GM21528 (cell line): ENCODE results near the gene SENP3.

Experiments used
- ATAC-seq: cut with Tn5 transposase; IDR thresholded peaks from one replicate; pipeline ENCODE4 v1.9.1; 2021; ENCODE audit warnings: mild to moderate bottlenecking, moderate library complexity; ENCODE audit not compliant: unreplicated experiment, low FRiP score

The SENP3 gene

DNA sequence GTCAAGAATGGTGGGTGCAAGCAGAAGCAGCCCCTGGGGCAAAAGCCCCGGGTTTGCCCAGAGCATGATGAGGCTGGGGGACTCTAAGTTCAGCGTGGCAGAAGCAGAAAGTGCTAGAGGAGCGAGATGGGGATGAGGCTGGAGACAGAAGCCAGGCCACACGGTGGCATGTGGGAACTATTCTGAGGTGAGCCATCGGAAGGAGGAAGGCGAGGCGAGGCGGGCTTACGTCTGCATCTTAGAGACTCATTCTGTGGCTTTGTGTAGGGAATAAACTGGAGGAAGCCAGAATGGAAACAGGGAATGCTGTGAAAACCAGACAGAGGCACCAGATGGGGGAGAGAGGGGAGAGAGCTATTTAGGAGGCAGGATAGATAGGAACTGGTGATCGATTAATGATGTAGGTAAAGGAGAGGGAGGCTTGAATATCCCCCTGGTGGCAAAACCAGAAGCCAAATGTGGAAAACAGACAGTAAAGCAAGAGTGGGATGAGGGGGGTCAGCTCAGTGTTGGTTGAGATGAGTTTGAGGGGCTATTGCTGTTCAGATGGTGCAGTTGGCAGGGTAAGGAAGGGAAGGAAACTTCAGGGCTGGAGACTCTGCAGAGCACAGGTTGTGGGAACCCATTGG, 6.3 kb upstream of the SENP3 start:
- ATAC-seq: no peak

DNA sequence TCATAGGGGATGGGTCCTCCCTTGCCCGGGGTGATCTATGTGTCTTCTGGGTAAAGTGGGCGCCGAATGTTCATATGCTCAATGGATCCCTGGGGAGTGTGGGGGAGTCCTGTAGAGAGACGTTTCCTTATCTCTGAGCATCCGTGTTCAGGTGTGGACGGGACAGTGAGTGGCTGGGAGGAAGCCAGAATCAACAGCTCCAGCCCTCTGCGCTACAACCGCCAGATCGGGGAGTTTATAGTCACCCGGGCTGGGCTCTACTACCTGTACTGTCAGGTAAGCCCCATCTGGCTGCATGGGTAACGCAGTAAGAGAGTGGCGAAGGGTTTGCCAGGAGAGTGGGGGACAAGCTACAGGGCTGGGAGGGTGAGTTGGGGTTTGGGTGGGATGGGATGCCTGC, 5.1 kb upstream of the SENP3 start:
- ATAC-seq: no peak

DNA sequence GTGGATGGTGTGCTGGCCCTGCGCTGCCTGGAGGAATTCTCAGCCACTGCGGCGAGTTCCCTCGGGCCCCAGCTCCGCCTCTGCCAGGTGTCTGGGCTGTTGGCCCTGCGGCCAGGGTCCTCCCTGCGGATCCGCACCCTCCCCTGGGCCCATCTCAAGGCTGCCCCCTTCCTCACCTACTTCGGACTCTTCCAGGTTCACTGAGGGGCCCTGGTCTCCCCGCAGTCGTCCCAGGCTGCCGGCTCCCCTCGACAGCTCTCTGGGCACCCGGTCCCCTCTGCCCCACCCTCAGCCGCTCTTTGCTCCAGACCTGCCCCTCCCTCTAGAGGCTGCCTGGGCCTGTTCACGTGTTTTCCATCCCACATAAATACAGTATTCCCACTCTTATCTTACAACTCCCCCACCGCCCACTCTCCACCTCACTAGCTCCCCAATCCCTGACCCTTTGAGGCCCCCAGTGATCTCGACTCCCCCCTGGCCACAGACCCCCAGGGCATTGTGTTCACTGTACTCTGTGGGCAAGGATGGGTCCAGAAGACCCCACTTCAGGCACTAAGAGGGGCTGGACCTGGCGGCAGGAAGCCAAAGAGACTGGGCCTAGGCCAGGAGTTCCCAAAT, 4.5 kb upstream of the SENP3 start:
- ATAC-seq: no peak

DNA sequence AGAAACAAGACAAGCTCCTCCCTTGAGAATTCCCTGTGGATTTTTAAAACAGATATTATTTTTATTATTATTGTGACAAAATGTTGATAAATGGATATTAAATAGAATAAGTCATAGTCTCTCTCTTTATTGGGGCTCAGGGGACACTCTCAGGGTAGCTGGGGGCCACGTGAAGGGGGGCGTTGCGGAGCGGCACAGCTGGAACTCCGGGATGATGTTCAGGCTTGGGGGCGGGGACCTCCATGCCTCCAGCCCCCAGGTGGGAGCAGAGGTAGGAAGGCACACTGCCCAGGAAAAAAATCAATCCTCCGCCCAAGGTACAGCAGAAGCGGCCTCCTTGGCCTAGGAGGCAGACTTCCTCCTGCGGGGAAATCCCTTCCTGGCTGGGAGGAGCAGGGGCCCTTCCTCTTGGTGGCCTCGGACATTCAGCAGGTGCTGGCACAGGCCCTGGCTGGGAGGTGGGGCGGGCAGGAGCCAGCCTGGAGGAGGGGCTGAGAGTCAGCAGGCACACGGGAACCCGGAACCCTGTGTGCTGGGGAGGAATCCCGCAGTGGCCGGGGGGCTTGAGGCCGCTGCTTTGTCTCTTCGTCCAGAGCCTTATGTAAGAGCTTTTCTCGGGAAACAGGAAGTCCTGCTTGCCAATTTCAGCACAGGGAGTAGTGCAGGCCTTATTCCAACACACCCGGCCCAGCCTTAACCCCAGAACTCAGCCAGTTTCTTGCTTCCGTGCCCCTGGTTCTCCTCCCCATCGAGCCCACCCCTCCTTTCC, 3.8 kb upstream of the SENP3 start:
- no peak for ATAC-seq

DNA sequence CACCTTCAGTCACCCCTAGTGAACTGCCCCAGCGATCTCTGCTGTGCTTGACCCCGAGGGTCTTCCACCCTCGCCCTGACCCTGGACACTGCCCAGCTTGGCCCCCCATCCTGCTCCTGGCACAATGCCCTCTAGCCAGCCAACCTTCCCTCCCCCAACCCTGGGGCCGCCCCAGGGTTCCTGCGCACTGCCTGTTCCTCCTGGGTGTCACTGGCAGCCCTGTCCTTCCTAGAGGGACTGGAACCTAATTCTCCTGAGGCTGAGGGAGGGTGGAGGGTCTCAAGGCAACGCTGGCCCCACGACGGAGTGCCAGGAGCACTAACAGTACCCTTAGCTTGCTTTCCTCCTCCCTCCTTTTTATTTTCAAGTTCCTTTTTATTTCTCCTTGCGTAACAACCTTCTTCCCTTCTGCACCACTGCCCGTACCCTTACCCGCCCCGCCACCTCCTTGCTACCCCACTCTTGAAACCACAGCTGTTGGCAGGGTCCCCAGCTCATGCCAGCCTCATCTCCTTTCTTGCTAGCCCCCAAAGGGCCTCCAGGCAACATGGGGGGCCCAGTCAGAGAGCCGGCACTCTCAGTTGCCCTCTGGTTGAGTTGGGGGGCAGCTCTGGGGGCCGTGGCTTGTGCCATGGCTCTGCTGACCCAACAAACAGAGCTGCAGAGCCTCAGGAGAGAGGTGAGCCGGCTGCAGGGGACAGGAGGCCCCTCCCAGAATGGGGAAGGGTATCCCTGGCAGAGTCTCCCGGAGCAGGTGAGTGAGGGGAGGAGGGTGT, 3.0 kb upstream of the SENP3 start, which contains the start of gene TNFSF13:
TNFSF13 (plus strand) TSS at position 207 of the 776 bp plus-strand sequence; CDS start at position 497, 290 bp downstream.
- no peak for ATAC-seq

DNA sequence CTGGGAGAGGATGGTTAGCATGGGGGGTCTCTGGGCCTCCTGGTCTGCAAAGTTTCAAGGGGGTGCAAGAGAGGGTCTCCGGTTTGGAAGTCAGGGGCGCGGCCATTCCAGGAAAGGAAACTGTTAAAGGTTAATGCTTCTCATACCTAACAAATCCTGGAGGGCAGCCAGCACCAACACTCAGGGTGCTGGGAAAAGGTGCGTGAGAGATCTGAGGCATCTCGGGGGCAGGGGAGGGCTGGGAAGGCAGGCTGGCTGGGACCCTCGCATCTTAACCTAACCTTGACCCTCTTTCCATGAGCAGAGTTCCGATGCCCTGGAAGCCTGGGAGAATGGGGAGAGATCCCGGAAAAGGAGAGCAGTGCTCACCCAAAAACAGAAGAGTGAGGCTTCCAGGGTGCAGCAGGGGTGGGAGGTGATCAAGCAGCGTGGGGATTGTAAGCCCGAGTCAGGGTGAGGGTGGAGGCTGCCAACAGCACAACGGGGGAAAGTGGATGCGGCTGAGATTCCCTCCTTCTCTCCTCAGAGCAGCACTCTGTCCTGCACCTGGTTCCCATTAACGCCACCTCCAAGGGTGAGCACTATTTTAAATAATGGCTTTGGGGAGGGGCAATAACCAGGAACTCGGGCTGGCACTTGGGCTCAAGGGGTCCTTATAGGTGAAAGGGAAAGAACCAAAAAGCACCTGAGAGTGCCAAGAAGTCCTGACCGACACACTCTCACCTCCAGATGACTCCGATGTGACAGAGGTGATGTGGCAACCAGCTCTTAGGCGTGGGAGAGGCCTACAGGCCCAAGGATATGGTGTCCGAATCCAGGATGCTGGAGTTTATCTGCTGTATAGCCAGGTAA, 2.2 kb upstream of the SENP3 start:
- no peak for ATAC-seq

DNA sequence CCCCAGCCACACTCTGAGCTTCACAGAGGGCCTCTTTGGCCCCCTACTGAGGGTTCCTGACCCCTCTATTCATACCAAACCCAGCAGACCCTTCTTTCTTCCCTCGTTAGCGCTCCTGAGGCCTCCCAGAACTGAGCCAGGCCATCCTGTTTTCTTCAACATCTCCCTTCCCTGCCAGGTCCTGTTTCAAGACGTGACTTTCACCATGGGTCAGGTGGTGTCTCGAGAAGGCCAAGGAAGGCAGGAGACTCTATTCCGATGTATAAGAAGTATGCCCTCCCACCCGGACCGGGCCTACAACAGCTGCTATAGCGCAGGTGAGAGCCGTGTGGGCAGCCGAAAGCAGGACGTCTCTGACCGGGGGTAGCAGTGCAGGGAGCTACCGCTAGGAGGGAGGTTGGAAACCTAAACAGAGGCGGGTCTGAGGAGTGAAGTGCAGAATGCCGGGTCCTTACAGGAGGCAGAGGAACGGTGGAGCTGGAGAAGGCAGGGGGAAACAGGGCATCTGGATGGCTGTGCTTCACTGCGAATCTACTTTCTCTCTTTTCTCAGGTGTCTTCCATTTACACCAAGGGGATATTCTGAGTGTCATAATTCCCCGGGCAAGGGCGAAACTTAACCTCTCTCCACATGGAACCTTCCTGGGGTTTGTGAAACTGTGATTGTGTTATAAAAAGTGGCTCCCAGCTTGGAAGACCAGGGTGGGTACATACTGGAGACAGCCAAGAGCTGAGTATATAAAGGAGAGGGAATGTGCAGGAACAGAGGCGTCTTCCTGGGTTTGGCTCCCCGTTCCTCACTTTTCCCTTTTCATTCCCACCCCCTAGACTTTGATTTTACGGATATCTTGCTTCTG, 1.3 kb upstream of the SENP3 start:
- ATAC-seq: no peak

DNA sequence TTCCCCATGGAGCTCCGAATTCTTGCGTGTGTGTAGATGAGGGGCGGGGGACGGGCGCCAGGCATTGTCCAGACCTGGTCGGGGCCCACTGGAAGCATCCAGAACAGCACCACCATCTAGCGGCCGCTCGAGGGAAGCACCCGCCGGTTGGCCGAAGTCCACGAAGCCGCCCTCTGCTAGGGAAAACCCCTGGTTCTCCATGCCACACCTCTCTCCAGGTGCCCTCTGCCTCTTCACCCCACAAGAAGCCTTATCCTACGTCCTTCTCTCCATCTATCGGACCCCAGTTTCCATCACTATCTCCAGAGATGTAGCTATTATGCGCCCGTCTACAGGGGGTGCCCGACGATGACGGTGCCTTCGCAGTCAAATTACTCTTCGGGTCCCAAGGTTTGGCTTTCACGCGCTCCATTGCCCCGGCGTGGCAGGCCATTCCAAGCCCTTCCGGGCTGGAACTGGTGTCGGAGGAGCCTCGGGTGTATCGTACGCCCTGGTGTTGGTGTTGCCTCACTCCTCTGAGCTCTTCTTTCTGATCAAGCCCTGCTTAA, 617 bp upstream of the SENP3 start:
- ATAC-seq: peak; percentile 45

DNA sequence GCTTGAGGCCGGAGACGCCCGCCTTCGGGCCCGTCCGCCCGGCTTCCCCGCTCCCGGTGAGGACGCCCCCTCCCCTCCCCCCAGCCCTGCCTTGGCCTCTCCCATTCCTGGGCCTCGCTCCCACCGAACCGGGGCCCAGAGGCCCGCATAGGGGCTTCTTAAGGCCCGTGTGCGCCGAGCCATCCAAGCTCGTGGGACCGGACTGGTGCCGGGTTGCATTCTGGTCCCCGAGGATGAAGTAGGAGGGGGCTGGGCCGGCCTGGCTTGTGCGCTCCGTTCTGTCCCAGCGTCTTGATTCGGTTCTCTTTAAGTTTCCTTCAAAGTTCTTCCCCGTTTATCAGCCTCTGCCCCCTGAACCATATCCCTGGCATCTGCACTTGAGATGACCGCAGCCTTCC, 488 bp downstream of the SENP3 start:
- ATAC-seq: no peak

DNA sequence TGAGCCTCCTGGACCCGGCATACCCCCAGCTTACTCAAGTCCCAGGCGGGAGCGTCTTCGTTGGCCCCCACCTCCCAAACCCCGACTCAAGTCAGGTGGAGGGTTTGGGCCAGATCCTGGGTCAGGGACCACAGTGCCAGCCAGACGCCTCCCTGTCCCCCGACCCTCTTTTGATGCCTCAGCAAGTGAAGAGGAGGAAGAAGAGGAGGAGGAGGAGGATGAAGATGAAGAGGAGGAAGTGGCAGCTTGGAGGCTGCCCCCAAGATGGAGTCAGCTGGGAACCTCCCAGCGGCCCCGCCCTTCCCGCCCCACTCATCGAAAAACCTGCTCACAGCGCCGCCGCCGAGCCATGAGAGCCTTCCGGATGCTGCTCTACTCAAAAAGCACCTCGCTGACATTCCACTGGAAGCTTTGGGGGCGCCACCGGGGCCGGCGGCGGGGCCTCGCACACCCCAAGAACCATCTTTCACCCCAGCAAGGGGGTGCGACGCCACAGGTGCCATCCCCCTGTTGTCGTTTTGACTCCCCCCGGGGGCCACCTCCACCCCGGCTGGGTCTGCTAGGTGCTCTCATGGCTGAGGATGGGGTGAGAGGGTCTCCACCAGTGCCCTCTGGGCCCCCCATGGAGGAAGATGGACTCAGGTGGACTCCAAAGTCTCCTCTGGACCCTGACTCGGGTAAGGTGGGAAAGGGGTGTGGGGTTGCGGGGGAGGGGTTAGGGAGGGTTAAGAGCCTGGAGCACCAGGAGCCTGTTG, 1.6 kb downstream of the SENP3 start:
- ATAC-seq: no peak

DNA sequence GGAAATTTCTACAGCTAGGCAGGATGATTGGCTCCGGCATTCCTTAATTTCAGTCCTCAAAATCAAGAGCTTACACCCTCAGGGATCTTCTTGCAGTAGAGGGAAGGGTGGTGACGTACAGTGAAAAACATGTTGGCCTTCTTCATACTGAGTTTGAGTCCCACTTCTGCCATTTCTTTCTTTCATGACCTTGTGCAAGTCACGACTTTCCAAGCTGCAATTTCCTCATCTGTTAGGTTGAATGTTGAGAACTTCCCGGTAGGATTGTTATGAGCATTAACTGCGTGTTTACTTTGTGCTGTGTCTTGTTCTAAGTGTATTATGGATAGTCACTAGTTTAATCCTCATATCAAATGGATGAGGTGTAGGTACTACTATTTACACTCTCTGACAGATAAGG, 7.9 kb downstream of the SENP3 start:
- ATAC-seq: no peak

DNA sequence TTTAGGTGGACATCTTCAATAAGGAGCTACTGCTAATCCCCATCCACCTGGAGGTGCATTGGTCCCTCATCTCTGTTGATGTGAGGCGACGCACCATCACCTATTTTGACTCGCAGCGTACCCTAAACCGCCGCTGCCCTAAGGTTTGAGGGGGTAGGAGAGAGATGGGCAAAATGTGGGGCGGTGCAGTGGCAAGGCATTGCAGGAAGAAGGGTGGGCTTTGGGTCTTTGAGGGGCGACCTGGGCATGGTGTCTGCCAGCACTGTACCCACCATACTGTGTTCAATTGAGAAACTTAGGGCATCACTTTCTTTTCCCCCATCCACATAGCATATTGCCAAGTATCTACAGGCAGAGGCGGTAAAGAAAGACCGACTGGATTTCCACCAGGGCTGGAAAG, 8.6 kb downstream of the SENP3 start:
- ATAC-seq: no peak

DNA sequence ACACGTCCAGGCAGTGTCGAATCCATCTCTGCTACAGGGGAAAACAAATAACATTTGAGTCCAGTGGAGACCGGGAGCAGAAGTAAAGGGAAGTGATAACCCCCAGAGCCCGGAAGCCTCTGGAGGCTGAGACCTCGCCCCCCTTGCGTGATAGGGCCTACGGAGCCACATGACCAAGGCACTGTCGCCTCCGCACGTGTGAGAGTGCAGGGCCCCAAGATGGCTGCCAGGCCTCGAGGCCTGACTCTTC, 10.5 kb downstream of the SENP3 start:
- no peak for ATAC-seq

DNA sequence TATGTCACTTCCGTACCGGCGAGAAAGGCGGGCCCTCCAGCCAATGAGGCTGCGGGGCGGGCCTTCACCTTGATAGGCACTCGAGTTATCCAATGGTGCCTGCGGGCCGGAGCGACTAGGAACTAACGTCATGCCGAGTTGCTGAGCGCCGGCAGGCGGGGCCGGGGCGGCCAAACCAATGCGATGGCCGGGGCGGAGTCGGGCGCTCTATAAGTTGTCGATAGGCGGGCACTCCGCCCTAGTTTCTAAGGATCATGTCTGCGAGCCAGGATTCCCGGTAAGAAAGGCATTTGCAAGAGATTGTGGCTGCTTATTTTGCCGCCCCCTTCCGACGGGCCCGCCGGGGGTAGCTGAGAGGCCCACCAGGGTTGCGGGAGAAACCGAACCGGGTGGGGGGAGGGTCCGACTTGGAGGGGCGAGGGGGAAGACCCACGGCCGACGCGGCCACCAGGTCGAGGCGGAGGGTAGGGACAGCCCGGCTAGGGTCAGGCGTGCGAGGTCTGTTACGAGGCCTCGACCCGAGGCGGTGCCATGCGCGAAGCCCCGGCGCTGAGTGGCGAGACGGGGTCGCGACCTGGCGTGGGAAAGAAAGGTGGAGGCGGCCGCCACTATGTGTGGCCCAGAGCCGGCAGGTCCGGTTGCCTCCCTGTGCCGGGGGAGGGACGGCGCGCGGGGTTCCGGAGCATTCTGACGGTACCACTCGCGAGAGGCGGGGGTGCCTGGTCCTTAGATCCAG, 11.0 kb downstream of the SENP3 start:
- peak; percentile 82 for ATAC-seq

DNA sequence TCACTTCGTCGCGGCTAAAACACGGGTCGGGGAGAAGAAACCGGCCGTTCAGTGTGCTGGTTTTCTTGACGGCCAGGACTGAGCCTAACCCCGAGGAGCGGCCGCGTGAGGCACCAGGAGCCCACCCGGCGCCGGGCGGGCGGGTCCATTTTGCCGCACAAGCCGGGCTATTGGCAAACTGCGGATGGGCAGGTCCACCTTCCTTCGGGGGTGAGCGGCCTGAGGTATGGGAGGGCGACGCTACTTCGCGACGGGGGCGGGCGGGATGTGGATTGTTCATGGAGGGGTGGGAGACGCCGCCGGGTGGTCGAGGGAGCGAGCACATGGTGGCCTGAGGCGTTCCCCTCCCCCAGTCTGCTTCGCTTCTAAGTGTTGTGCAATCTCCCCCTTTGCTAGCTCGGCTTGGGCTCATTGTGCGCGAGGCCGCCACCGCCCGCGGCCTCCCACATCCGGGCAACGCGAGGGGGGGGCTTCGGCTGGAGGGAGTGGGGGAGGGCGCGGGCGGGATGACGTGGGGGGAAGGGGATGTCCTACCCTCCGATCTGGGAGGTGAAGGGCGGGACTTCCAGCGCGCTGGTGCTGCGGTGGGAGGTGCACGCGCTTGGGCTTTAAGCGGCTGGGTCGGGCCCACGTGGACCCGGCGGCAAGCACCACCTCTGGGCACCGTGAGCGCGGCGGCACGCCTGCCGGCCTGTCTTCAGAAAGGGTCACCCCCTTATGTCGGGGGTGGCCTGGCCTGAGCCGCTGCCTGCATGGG, 11.8 kb downstream of the SENP3 start:
- no peak for ATAC-seq

DNA sequence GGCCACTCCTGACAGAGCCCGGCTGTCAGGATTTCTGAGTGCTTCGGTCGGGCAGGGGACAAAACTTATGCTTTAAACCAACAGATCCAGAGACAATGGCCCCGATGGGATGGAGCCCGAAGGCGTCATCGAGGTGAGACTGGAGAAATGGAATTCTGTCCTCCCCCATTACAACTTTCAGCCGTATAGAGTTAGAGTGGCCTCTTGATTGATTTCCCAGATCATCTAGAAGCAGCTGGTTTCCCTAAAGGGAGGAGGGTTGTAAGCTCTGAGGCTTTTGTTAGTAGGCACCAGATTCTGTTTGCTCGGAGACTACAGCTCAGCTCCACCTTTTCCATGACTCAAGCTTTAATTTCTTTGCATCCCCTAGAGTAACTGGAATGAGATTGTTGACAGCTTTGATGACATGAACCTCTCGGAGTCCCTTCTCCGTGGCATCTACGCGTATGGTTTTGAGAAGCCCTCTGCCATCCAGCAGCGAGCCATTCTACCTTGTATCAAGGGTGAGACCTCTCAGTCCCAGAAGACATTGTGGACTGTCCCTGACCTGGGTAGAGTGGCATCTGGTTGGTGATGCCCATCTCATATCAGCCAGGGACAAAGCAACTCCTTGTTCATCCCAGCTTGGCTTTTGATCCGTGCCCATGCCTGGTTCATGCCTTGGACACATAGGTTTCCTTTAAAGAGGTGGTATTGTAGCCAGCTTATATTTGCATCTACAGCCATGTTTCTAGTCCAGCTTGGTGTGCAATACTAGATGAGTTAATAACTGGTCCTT, 12.6 kb downstream of the SENP3 start:
- no peak for ATAC-seq
